ENCODE results near the gene ECEL1. TPM values are rescaled to one million over a fixed set of nuclear protein-coding genes. Genes with fewer than 3 reads are reported as not detected.

The ECEL1 gene
- polyA plus RNA-seq, 4 donors = 11.7 to 18.8 (median 14.3) TPM

- DNase-seq (ENCODE audit: low read depth in 4 of 4, low spot score in 3 of 4) = no peak
Measured at GRCh38 chr2:232485757-232486557, 1.7 kb downstream of the ECEL1 start.

GRCh38 chr2:232485348-232485756, 2.3 kb downstream of the ECEL1 start:
- DNase-seq (ENCODE audit: low read depth in 4 of 4, low spot score in 3 of 4) = no peak

DNA sequence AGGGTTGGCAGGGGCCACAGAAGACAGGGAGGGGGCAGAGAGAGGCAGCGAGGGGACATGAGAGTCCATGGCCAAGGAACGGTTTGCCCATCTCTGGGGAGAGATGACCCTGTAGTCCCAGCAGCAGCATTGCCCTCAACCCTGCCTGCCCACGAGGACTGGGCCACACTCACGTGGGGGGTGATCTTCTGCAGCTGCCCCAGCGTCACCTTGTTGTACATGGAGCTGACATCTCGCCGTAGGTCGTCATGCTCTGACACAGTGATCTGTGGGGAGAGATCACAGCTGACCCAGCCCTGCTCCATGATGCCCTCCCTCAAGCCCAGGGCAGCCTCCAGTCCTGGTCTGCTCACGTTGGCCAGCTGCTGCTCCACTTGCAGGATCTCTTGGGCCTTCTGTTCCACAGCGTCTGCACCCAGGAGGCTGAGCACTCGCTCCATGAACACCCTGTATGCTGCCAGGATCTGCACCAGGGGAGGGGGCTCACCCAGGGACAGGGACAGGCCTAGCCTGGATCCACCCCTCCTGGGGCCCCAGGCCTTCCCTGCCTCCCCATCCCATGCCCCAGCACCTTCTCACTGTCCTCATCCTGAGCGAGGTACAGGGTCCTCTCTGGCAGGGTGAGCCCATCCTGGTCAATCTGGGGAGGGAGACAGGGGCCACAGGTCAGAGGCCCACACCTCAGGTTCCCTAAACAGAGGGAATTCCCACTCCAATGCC, 2.8 kb downstream of the ECEL1 start:
- DNase-seq (ENCODE audit: low read depth in 4 of 4, low spot score in 3 of 4) = no peak

- DNase-seq (ENCODE audit: low read depth in 4 of 4, low spot score in 3 of 4) = no peak
Measured at GRCh38 chr2:232483923-232484627, 3.6 kb downstream of the ECEL1 start.

DNA sequence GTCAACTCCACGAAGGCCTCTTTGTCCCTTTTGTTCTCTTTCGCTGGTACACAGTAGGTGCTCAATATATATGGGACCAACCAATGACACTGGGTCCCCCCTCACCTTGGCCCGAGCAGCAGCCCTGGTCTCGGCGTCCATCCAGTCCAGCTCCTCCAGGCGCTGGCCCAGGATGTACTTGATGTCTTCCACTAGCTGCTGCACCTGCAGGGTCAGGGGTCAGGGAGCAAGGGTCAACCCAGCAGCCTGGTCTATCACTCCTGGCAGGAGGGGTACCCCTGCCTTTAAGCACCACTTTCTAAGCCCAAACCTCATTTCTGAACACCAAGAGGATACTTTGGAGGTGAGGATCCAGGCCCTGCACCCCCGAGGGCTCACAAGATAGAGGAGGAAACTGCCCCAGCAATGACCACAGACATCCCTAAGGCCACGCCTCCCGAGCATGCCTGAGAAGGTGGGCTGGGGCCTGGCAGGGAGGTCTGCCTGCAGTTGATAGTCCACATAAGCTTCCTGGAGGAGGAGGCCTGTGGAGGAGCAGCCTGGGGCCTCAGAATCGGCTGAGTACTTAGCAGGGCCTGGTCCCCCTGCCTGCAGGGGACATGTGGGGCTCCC, 4.2 kb downstream of the ECEL1 start:
- no peak for DNase-seq (ENCODE audit: low read depth in 4 of 4, low spot score in 3 of 4)

GRCh38 chr2:232482301-232483238, 5.1 kb downstream of the ECEL1 start:
- DNase-seq (ENCODE audit: low read depth in 4 of 4, low spot score in 3 of 4) = no peak

DNA sequence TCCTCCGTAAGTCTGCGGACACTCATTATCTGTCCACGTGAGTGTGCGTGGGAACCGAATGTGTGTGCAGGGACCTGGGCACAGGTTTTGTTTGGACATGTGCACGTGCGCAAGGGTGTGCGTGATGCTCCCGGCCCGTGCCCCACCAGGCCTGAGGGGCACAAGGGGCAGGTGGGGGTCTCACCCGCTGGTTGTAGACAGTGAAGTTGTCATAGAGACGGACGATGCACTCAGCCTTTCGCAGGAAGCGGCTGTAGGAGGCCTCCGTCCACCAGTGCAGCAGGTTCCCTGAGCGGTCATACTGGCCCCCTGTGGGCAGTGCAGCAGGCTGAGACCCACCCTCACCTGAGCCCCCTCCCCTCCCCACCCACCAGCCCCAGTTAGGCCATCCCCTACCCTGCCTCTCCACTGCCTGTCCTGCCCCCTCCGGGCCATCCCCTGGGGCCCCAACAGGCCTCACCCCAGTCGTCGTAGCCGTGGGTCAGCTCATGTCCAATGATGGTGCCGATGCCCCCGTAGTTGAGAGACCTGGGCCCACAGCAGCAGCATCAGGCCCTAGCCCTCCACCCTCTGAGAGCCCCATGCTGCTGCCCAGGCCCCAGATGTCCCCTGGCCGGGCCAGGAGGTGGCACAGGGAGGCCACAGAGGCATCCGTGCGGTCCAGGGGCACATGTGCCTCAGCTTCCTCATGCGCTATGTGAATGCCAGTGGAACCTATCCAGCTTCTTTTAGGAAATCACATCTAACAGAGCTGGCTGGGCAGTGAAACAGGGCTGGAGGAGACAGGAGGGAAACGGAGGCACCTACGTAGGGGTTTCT, 6.1 kb downstream of the ECEL1 start:
- DNase-seq (ENCODE audit: low read depth in 4 of 4, low spot score in 3 of 4) = no peak

- DNase-seq (ENCODE audit: low read depth in 4 of 4, low spot score in 3 of 4) = no peak
Measured at GRCh38 chr2:232480201-232481190, 7.1 kb downstream of the ECEL1 start.

DNA sequence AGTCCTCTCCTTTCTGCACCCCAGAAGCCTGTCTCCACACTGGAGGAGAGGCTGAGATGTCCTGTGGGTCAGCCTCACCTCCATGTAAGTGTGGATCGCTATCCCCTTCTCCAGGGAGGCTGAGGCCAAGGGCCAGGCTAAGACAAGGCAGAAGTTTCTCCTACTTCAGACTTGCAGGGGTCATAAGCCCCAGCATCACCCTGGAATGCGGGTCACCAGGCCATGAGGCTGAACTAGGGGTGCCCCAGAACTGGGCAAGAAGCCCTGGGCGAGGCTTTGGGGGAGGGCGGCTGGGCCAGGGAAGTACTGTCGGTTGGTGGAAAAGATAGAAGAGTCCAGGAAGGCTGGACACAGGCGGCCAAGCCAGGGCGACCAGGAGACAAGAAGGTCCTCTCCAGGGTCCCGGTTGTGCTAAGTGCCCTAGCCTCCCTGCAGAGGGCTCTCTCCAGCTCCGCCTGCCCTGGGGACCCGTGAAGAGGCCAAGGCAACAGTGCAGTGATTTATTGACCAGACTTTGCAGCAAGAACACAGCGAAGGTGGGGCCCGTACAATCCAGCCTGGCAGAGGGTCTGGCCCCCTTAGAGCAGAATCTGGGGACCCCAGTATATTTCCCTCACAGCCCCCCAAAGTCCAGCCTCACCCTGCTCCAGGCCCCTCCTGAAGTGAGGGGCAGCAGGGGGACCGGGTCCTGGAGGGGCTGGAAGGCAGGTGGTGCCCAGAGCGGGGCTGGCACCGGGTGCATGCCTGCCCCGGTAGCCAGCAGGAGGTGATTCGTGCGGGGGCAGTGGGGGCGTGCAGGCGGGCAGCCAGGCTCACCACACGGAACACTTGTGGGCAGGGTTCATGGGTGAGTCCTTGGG, 8.1 kb downstream of the ECEL1 start:
- no peak for DNase-seq (ENCODE audit: low read depth in 4 of 4, low spot score in 3 of 4)

GRCh38 chr2:232478571-232479340, 8.9 kb downstream of the ECEL1 start:
- no peak for DNase-seq (ENCODE audit: low read depth in 4 of 4, low spot score in 3 of 4)

DNA sequence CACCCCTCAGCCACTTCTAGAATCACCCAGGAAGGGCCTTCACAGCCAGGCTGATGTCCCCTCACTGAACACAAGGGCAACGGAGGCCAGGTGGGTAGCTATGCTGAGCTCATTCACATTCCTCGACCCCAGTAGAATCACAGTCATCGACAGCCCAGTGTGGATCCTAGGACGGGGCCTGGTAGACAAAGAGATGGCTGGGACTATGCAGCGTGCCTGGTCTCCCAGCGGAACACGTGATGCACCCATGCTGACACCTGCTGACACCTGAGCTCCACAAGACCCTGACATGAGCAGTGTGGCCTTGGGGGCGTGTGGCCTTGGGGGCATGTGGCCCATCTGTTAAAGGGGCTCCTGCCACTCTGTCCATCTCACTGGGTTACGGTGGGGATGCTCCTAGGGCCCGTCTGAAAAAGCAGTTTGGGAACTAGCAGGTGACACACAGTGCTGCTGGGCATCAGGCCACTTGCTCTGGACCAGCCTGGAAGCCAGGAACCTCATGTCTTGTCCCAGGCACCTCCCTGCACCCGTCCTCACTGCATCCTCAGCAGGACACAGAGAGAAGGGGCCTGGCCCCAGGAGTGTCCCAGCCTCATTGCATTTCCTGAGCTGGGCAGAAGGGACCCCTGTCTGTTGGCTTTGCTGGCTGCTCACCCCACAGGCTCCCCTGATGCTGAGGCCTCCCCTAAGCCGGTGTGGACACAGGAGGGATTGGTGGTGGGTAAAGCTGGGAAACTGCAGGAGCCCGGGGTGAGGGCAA, 9.7 kb downstream of the ECEL1 start:
- DNase-seq (ENCODE audit: low read depth in 4 of 4, low spot score in 3 of 4) = no peak

DNA sequence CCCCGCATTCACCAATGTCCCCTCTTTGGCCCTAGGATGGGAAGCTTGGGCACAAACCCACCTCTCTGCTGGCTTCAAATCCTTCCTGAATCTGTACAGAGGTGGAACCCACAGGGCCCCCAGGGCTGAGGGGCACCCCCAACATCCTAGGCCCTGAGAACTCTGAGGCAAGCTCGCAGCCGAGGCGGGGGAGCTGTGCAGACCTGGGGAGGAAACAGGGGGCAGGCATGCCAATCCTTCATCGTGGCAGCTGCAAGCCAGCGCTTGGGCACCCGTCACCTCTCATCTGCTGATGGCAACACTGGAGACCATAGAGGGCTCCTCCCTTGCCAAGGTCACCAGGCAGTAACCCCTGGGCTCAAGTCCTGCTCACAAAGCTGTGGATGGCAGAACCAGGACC, 10.8 kb downstream of the ECEL1 start:
- DNase-seq (ENCODE audit: low read depth in 4 of 4, low spot score in 3 of 4) = no peak

DNA sequence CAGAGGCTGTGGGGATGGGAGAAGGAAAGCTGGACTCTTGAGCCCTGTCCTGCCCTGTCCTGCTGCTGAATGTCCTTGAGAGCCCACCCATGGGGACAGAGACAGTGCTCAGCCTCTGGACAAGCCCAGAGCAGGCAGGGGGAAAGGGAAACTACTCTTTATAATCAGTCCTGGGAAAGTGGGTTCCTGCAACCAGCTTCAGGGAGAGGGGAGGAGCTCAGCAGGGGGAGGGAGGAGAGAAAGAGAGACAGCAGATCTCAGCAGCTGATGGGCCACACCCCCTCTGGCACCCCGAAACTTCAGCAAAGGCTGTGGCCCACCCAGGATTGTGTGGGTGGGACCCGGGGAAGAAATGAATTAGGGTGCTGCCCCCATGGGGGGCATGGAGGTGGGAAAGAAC, 11.6 kb downstream of the ECEL1 start:
- DNase-seq (ENCODE audit: low read depth in 4 of 4, low spot score in 3 of 4) = no peak

GRCh38 chr2:232473467-232473890, 14.2 kb downstream of the ECEL1 start:
- peak in 2 of 4 donors; percentile 29 to 55 for DNase-seq (ENCODE audit: low read depth in 4 of 4, low spot score in 3 of 4)

DNA sequence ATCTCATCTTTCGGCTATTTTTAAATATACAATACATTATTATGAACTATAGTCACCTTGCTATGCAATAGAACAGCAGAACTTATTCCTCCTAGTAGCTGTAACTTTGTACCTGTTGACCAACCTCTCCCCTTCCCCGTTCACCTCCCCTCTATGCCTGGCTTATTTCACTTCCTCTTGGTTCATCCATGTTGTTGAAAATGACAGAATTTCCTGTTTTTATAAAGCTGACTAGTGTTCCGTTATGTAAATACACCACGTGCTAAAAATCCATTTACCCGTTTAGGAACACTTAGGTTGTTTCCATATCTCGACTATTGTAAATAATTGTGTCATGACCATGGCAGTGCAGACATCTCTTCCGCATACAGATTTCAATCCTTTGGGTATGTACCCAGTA, 21.4 kb downstream of the ECEL1 start:
- DNase-seq (ENCODE audit: low read depth in 4 of 4, low spot score in 3 of 4) = no peak
